HG03045 (cell line): Measurements from ENCODE around the gene UTP11.
A peak's percentile ranks its signal among the peaks of the same experiment; 100 is the strongest.
"Not testable (repeated sequence)": the region's sequence is repeated elsewhere in the genome, so short reads cannot be mapped to it uniquely, and the experiment has no call there.

Source experiments
- ATAC-seq: cut with Tn5 transposase; IDR thresholded peaks from one replicate; pipeline ENCODE4 v1.9.1; 2021; ENCODE audit warnings: mild to moderate bottlenecking, moderate library complexity; ENCODE audit not compliant: unreplicated experiment

UTP11 gene, protein sequence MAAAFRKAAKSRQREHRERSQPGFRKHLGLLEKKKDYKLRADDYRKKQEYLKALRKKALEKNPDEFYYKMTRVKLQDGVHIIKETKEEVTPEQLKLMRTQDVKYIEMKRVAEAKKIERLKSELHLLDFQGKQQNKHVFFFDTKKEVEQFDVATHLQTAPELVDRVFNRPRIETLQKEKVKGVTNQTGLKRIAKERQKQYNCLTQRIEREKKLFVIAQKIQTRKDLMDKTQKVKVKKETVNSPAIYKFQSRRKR

DNA sequence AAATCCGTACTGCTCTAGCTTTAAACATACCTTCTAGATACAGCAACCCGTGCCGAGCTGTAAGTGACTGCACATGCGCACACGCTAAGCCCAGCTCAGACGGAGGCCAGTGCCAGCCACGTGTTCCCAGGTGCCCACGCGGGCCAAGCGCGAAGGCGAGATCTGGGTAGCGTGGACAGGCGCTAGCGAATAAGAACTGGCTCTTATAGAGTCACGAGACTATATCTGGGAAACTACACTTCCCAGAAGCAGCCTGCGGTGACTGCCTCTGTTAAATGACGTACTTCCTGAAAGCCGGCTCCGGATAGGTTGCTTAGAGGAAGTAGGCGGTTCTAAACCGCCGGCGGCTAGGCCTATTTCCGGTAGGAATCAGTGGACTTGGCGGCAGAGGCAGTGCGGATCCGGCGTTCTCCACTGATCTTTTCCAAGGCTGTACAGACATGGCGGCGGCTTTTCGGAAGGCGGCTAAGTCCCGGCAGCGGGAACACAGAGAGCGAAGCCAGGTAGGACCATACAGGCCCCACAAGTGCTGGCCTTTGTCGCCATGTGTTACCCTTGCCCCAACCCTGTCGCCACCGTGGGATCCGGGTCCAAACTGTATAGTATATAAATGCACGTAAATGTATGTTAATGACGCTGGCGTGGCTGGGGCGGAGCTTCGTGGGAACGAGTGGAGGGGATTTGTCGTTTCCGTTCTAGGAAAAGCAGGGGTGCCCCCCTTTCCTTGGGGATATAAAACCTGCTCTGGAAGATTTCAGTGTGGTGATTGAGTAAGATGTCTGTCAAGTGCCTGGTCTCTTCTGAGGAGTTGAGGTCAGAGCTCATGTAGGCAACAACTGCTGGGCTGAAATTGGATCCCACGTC lies at the start of gene UTP11:
UTP11 (plus strand) TSS at position 372 of the 864 bp plus-strand sequence; CDS start at position 441, 69 bp downstream.
- ATAC-seq, result peak; percentile 89

DNA sequence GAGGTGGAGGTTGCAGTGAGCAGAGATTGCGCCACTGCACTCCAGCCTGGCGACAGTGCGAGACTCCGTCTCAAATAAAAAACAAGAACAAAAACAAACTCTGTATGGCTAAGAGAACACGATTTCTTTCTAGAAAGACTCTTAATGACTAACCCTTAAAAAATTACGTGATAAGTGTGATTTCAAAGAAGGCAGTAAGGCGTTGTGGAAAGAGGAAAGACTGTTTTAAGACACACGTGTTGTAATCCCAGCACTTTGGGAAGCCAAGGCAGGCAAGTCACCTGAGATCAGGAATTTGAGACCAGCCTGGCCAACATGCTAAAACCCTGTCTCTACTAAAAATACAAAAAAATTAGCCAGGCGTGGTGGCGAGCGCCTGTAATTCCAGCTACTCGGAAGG lies 48.4 kb upstream of the UTP11 start:
- not testable (repeated sequence) for ATAC-seq

DNA sequence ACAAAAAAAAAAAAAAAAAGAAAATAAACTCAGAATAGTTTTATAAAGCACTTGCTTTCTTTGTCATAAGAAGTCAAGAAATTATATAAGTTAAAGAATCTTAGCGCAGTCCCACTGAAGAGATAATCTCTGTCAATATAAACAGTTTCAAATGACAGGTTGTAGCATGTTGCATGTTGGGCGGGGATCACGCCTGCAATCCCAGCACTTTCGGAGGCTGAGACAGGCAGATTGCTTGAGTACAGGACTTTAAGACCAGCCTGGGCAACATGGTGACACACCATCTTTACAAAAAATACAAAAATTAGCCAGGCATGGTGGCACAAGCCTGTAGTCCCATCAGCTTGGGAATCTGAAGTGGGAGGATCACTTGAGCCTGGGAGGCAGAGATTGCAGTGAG lies 47.2 kb upstream of the UTP11 start:
- no peak for ATAC-seq

DNA sequence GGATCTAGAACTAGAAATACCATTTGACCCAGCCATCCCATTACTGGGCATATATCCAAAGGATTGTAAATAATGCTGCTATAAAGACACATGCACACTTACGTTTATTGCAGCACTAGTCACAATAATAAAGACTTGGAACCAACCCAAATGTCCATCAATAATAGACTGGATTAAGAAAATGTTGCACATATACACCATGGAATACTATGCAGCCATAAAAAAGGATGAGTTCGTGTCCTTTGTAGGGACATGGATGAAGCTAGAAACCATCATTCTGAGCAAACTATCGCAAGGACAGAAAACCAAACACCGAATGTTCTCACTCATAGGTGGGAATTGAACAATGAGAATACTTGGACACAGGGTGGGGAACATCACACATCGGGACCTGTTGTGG lies 38.9 kb upstream of the UTP11 start:
- ATAC-seq, result not testable (repeated sequence)

DNA sequence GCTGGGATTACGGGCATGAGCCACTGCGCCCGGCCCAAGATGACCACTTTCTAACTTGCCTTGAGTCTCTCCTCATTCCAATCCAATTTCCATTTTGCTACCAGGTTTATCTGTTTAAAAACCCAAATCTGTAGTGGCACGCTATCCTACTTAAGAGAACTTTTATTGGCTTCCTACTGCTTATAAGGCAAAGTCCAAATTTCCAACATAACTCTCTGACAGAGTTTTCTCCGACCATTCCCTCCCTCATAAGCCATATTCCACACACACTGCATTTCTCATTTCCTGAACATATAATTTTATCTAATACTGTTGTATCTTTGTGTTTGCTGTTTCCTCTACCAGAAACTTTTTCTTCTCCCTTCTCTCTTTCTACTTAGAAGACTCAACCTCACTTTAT lies 38.0 kb upstream of the UTP11 start:
- ATAC-seq, result no peak

DNA sequence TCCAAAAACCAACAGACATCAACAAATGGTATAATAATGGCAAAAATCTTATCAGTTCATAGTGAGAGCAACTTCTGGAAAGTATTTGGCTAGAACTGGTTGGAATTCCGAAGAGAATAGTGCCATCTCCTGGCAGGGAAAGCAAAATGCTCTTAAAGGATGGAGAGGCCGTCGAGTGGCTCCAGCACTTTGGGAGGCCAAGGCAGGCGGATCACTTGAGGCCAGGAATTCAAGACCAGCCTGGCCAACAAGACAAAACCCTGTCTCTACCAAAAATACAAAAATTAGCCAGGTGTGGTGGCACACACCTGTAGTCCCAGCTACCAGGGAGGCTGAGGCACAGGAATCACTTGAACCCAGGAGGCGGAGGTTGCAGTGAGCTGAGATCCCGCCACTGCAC lies 37.5 kb upstream of the UTP11 start:
- not testable (repeated sequence) for ATAC-seq

DNA sequence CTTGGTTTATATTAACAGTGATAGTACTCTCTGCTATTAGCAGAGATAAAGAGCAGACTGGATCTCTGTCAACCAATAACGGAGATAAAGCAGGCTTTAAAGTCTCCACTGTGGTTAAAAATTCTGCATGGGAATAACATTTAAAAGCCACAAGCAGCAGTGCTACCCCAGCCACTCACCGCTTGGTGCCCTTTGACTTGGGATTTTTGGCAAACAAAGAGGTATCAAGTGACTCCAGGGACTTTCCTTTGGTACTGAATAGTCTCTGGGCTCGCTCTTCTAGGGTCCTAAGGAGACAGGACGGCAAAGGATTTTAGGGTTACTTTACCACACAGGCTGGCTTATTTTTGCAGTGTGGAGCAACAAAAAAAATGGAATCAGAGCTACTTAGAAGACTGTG lies 34.0 kb upstream of the UTP11 start:
- ATAC-seq, result no peak

DNA sequence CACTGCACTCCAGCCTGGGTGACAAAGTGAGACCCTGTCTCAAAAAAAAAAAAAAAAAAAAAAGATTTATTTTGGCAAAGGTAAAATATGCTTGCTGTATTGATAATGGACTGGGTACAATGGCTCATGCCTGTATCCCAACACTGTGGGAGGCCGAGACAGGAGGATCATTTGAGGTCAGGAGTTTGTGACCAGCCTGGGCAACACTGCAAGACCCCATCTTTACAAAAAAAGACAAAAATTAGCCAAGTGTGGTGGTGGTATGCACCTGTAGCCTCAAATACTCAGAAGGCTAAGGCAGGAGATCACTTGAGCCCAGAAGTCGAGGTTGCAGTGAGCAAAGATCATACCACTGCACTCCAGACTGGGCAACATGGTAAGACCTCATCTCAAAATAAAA lies 29.0 kb upstream of the UTP11 start:
- no peak for ATAC-seq

DNA sequence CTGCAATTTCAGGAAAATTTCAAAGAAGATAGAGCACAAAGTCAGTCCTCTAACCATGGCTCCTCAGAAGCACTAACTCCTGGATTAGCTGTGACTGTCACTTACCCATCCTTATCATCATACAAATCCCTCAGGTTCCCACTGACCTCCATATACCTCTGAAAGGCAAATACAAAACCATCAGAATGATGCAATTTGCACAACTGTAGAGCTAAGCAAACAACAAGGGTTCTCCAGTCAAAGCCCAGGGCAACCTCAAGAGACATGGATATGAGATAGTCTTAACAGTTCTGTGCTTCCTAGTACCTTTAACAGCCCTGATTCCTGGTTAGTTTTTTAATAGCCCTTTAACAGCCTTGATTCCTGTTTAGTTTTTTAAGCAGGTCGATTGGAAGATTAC lies 24.9 kb upstream of the UTP11 start:
- ATAC-seq, result no peak

DNA sequence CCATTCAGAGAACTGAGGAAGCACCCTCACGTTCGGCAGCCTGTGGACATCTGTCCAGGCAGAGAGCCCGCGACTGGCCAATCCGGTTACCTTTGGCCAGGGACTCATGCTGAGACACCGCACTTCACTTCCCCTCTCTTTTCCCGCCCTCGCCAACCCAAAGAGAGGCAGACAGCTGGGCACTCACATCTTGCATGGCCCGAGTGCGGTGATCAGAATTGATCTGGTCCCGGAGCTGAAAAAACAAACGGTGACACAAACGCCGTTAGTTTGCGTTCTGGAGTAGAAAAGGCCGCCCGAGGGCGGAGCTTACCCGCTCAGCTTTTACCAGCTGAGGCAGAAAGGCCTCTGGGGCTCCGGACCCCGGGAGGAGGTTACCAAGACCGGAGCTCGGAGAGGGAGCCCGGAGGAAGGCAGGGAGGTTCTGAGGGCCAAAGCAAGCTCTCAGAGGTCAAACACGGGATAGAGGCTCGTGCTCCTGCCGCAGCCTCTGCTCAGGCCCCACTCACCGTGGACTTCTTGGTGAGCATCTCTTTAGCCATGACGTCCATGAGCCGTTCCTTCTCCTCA lies 23.1 kb upstream of the UTP11 start:
- ATAC-seq, result peak; percentile 30

DNA sequence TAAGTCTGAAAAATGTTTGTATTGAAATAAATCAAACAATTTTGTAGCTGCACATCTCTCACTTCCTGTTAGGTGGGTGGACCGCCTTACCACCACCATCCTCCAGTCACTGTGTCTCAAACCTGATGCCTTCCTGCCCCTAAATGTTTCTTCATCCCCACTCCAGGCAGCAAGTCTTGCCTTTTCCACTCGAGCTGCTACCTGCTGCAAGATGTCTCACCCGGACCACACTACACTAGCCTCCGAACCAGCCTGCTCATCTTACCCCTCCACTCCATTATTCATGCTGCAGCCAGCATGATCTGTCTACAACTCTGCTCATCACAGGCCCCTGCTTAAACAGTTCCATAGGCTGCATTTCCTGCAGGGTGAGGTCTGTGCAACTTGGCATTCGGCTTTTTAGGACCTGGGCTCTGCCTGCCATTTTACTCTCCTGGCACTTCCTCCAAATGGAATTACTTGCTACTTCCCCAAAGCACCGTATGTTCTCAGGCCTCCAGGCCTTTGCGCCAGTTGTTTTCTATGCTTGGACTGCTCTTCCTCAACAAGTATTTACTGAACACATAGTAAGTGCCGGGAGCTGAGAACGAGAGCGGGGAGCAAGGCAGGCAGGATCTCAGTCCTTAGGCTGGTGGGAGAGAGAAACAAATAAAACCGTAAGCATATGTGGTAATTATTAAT lies 17.5 kb upstream of the UTP11 start:
- ATAC-seq, result no peak

DNA sequence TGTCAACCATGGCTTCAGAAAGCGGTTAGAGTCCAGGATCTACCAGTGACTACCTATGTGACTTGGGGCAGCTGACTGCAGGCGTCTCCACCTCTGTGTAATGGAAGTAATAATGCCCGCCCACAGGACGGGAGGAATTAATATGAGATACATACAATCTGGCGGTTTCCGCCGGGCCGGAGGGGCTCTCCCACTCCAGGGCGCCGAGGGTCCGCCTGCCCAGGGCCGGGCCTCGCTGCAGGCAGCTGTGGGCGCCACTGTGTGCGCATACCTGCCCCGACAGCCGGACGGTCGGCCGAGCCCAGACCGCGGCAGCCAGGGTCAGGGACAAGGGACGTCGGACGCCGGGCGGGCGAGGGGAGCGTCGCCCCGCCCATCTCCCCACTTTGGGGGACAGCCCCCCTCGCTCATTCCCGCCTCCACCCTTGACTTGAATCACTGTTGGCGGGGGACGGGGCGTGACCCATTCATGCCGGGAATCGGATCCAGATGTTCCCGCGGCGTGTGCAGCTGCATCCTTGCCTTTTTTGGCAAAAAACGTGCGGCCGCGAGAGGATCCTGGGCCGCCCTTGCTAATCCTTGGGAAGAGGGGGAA lies 16.7 kb upstream of the UTP11 start:
- ATAC-seq, result no peak

DNA sequence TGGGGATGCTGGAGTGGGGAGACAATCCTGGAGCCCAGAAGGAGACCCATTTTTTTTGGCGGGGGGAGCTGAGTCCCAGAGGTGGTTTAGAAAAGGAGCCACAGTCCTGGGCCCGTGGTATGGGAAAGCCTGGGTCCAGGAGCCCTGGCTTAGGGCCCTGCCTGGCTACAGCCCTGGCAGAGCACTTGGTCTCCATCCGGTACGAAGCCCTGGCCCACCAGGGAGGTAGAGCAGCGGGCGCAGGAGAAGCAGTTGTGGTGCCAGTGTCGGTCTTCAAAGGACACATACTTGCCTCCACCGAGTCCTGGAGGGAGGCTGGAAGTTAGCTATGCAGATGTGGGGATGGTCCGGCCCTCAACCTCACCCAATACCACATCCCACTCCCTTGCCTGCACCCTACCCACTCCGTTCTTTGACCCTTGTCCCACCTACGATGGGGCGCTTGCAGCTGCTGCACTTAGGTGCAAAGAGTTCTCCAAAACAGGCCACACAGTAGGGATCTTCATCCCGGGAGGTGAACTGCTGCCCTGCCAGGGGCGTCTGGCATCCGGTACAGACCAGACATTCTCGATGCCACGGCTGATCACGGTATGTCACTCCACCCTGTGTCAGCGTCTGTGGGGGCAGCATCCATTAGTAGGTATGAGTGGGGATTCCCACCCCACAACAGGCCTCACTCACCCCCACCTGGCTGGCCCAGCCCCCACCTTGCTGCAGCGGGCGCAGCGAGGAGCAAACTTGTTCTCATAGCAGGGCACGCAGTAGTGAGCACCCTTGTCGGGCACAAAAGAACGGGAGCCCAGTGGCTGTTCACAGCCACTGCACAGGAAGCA lies 15.1 kb upstream of the UTP11 start:
- no peak for ATAC-seq

DNA sequence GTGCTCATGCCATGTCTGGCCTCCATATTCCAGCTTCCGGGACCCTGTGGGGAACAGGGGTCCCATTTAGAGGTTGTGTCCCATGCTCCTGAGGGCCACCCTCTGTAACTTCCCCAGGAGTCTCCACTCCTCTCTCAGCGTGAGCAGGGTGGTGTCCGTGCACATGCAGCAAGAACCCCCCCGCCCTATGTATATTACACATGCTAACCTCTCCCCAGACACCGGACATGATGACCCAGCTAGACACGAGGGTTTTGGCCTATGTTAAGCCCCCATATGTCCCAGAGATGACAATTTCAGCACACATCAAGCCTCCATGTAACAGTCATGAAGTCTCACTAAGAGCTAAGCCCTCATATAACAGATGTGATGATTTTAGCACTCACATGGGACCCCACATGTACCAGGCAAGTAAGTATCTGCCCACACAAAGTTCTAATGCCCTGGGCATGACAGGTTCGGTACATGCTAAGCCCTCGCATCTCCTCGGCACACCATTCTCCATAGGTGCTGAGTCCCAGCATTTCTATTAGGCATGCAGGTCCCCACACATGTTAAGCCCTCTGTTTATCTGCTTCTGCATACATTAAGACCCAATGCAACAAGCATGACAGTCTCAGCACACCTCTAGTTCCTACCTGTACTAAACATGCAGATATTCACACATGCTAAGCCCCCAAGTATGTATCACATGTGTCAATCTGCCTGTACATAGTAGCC lies 14.3 kb upstream of the UTP11 start:
- no peak for ATAC-seq

DNA sequence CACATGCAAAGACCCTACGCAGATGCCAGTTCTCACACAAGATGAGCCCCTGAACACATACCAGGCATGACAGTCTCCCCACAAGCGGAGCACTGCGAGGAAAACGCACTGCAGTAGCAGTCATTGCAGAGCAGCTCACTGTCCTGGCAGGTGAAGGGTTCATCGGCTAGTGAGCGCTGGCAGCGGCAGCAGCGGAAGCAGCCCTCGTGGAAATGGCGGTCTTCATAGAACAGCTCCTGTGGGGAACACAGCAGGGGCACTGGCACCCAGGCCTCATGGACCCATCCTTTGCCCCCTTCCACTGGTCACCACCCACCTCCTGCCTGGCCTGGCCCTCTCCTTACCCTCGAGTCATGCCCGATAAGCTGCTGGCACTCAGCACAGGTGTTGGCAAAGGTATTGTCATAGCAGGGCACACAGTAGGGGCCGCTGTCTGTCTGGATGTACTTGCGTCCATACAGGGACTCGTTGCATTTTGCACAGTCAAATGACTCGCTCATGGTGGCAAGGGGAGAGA lies 13.6 kb upstream of the UTP11 start:
- no peak for ATAC-seq

DNA sequence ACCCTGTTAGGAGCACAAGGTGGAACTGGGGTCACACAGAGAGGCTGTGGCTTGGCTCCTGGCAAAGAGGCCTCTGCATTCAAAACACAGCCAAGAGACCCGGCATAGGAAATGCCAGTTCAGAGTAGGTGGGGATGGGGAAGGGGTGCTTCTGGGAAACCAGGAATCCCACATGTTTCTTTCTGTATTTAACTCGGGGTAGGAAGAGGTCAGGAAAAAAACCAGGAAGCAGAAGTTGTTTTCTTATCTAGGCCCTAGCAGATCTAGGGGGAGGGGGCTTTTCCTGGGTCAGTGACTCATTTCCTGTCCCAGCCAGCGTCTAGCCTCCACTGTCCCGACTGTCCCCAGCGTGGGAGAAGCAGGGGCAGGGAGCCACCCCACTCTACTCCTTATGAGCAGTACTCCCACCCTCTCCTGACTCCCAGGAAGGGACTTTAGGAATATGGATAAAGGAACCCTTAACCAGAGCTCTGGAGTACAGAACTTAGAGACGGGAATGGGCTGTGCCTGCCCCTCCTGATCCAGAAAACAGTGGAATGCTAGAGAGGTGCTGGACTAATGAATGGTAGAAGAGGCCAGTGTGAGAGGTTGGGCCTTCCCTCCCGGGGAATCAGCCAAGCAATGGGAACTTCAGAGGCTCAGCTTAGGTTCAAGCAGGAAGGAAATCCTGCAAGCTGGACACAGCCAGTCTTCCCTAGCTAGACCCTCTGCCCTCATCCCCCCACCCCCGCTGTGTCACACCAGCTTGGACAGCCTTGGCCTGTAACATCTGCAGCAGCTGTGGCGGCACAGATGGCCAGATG lies 12.9 kb upstream of the UTP11 start:
- ATAC-seq, result no peak

DNA sequence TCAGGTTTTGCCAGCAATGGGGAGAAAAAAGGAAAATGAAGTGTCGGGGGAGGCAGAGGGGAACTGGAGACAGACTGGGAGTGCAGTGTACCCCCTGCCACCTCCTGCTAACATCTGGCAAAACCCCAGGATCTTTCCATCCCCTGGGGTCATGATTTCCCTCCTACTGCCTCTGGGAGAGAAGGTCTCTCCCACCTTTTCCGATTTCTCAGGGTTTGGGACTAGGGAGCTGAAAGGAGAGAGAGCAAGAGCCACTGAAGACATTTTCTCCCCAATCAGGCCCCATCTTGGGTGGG lies 12.4 kb upstream of the UTP11 start:
- no peak for ATAC-seq

DNA sequence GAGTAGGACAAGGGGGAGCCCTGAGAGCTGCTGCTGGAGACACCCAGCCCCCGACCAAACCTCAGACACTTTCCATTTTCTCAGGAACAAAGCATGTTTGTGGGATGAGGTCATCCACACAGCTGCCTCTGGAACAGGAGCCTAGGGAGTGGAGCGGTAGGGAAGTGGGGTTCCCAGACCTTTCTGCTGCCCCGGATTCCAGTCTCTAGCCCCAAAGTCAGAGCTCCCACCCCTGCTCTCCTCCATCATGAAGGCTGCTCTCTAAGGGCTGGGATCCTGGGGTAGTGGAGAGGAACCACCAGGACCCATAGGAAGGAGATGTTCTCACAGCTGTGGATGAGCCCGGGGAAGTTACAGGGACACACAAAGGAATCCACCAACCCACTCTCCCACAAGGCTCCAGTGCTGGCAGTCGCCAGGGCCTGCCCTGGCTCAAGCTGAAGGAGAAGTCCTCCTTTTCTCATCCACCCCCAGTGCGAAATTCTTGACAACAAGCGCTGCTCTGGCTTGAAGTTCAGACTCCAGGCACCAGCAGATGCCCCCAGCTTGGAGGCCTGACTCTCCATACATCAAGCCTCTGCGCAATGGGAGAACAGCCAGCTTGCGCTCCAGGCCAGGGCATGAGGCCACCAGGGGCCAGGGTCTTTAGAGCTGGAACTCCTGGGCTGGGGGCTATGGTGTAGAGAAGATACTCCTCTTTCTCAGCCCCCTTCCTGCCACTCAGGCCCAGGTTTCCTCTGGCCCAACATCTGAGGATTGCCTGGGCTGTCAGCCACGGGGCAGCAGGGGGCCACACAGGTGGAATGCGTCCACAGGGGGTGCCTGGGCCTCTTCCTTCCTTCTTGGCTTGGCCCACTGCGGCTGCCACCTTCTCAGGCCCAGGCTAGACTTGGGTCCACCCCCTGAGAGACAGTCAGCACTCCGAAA lies 11.7 kb upstream of the UTP11 start:
- no peak for ATAC-seq
